ENCODE data around the gene EID2B.

DNA sequence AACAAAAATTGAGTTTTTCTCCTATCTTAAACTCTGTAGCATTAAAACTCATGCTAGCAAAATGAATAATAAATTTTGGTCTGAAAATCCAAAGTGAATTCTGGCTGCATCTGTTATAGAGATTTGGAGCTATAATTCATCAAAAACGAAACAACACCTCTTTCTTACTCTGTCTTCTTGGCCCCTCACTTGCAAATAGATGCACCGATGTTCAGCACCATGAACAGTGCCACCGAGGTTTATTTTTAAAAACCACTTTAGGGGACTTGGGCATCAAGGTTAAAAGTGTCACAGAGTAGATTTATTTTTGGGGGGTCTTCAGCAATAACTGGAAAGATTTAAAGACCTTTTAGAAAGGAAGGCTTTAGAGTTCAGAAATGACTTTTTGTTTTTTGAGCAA lies 33.4 kb upstream of the EID2B start:
- TF ChIP-seq POLR2A (IDR thresholded peaks at IDR 0.05) (no peak), CTCF (IDR thresholded peaks at IDR 0.05) (no peak)
